ENCODE results near the gene IFNGR2. TPM values are rescaled to one million over a fixed set of nuclear protein-coding genes. Genes with fewer than 3 reads are reported as not detected.

IFNGR2 gene
- total and polyA plus RNA-seq, 2 donors (not counting 1 experiment from before 2014, with no cell fraction given): 96.0 to 108 TPM

GRCh38 chr21:33369586-33369985 lies 33.6 kb upstream of the IFNGR2 start:
- DNase-seq (peak; percentile 1), ATAC-seq (ENCODE audit: low read depth) (no peak)
- Histone ChIP-seq H3K79me2 (ENCODE audit: control insufficient read depth, insufficient read depth, low read length) (peaks cover 7% of the 10 kb centered on the region), H3K27ac (ENCODE audit: low read length in 2 of 2) (no peak overlapping the region), H3K9ac (ENCODE audit: low read length) (no peak overlapping the region), H4K20me1 (ENCODE audit: control insufficient read depth, insufficient read depth, low read length, poor library complexity, severe bottlenecking) (no peaks in the 10 kb centered on the region), H3K4me2 (replicated peaks; ENCODE audit: low read depth, low read length, poor library complexity, severe bottlenecking) (no peak overlapping the region), H3K4me3 (ENCODE audit: control extremely low read depth in 1 of 5, extremely low read depth in 1 of 5, insufficient read depth in 1 of 5, low read depth in 2 of 5, low read length in 4 of 5) (no peak overlapping the region), H2AFZ (ENCODE audit: insufficient read depth, low read depth, low read length, poor library complexity, severe bottlenecking) (no peak overlapping the region), H3K9me3 (ENCODE audit: control extremely low read depth in 1 of 3, control insufficient read depth in 2 of 3, insufficient read depth in 1 of 3, low read length in 2 of 3) (peaks cover 6 to 53% (median 28%) of the 10 kb centered on the region in 3 donors), H3K36me3 (replicated peaks in 1 of 2; ENCODE audit: control extremely low read depth in 1 of 2, control insufficient read depth in 1 of 2, extremely low read depth in 1 of 2, insufficient read depth in 2 of 2, low read length in 1 of 2) (no peaks in the 10 kb centered on the region), H3K4me1 (ENCODE audit: control insufficient read depth in 2 of 2, insufficient read depth in 2 of 2, low read length in 2 of 2) (peaks cover 68 to 77% of the 10 kb centered on the region in 2 donors), H3K27me3 (replicated peaks in 1 of 4; ENCODE audit: control extremely low read depth in 1 of 4, control insufficient read depth in 3 of 4, insufficient read depth in 4 of 4, low read length in 3 of 4) (no peaks in the 10 kb centered on the region)
- Mint-ChIP-seq H3K9me3 (ENCODE audit: insufficient read depth) (peaks cover 14% of the 10 kb centered on the region), H3K27ac (peak overlapping the region; percentile 63), H3K27me3 (no peaks in the 10 kb centered on the region), H3K4me1 (peaks cover 60% of the 10 kb centered on the region), H3K4me3 (no peak overlapping the region)
- ChIA-PET POLR2A (no interaction called here), CTCF (interaction anchor here (1.1 to 2.6 kb wide), 3 partner anchors 8 to 72 kb away, joined by 6 to 9 read pairs (median 9); partner anchors contain the start of gene IFNAR1)
- intact Hi-C loops (cut with micrococcal nuclease): no loop called here
- TF ChIP-seq CTCF (IDR thresholded peaks at IDR 0.05): no peak
- no peak for TF ChIP-seq EZH2 (IDR thresholded peaks at IDR 0.05; ENCODE audit: borderline replicate concordance, insufficient read depth, low read depth, low read length, poor library complexity, severe bottlenecking)
- no CpG with 5 or more reads among the region's 1 CpG for WGBS (ENCODE audit: insufficient coverage)

GRCh38 chr21:33370305-33370704 lies 32.9 kb upstream of the IFNGR2 start:
- ChIA-PET CTCF (interaction anchor here (1.1 kb wide), 1 partner anchor 9 kb away, joined by 9 read pairs; no protein-coding TSS in a partner anchor), POLR2A (interaction anchor here (0.9 kb wide), 1 partner anchor 11 kb away, joined by 3 read pairs; no protein-coding TSS in a partner anchor)
- WGBS (ENCODE audit: insufficient coverage): 100% methylated on average over 1 of the region's 2 CpGs
- H3K9me3 ChIP-seq (ENCODE audit: control extremely low read depth in 1 of 3, control insufficient read depth in 2 of 3, insufficient read depth in 1 of 3, low read length in 2 of 3): peaks cover 6 to 47% (median 28%) of the 10 kb centered on the region in 3 donors
- peak overlapping the region; percentile 89 for H3K27ac Mint-ChIP-seq
- peaks cover 64% of the 10 kb centered on the region for H3K4me1 Mint-ChIP-seq
- H3K36me3 ChIP-seq (replicated peaks in 1 of 2; ENCODE audit: control extremely low read depth in 1 of 2, control insufficient read depth in 1 of 2, extremely low read depth in 1 of 2, insufficient read depth in 2 of 2, low read length in 1 of 2): no peaks in the 10 kb centered on the region
- H3K4me3 Mint-ChIP-seq: peak overlapping the region; percentile 32
- H3K4me1 ChIP-seq (ENCODE audit: control insufficient read depth in 2 of 2, insufficient read depth in 2 of 2, low read length in 2 of 2): peaks cover 71 to 81% of the 10 kb centered on the region in 2 donors
- no peak overlapping the region for H3K9ac ChIP-seq (ENCODE audit: low read length)
- no peaks in the 10 kb centered on the region for H3K27me3 ChIP-seq (replicated peaks in 1 of 4; ENCODE audit: control extremely low read depth in 1 of 4, control insufficient read depth in 3 of 4, insufficient read depth in 4 of 4, low read length in 3 of 4)
- DNase-seq (no peak), ATAC-seq (ENCODE audit: low read depth) (no peak)
- H3K4me3 ChIP-seq (ENCODE audit: control extremely low read depth in 1 of 5, extremely low read depth in 1 of 5, insufficient read depth in 1 of 5, low read depth in 2 of 5, low read length in 4 of 5): no peak overlapping the region
- H3K9me3 Mint-ChIP-seq (ENCODE audit: insufficient read depth): peaks cover 14% of the 10 kb centered on the region
- peak overlapping the region; percentile 28 for H3K4me2 ChIP-seq (replicated peaks; ENCODE audit: low read depth, low read length, poor library complexity, severe bottlenecking)
- no peaks in the 10 kb centered on the region for H3K27me3 Mint-ChIP-seq
- no peak overlapping the region for H2AFZ ChIP-seq (ENCODE audit: insufficient read depth, low read depth, low read length, poor library complexity, severe bottlenecking)
- no peaks in the 10 kb centered on the region for H4K20me1 ChIP-seq (ENCODE audit: control insufficient read depth, insufficient read depth, low read length, poor library complexity, severe bottlenecking)
- H3K27ac ChIP-seq (ENCODE audit: low read length in 2 of 2): peak overlapping the region in 1 of 2 donors; percentile 74
- TF ChIP-seq CTCF (IDR thresholded peaks at IDR 0.05): no peak
- TF ChIP-seq EZH2 (IDR thresholded peaks at IDR 0.05; ENCODE audit: borderline replicate concordance, insufficient read depth, low read depth, low read length, poor library complexity, severe bottlenecking): no peak
- peaks cover 7% of the 10 kb centered on the region for H3K79me2 ChIP-seq (ENCODE audit: control insufficient read depth, insufficient read depth, low read length)
- intact Hi-C loops (cut with micrococcal nuclease): no loop called here

Measured in B cell (primary cell).